Neural cell (in vitro differentiated cells): ENCODE results near the gene PMF1.

ENCODE experiments used
- CTCF ChIP-seq: fragments of 450-650 bp; IDR thresholded peaks from 2 replicates; pipeline ENCODE4 v1.5.1; 2014; ENCODE audit warnings: antibody characterized with exemption, mild to moderate bottlenecking, moderate library complexity; ENCODE audit not compliant: poor library complexity, severe bottlenecking
- POLR2AphosphoS5 ChIP-seq: IDR thresholded peaks from 2 replicates; pipeline ENCODE4 v1.6.1; 2012

- TF ChIP-seq CTCF (no peak), POLR2AphosphoS5 (no peak)
Observed at GRCh38 chr1:156220226-156220625, 7.4 kb downstream of the PMF1 start.
